Measurements from ENCODE around the gene JUNB.

DNA sequence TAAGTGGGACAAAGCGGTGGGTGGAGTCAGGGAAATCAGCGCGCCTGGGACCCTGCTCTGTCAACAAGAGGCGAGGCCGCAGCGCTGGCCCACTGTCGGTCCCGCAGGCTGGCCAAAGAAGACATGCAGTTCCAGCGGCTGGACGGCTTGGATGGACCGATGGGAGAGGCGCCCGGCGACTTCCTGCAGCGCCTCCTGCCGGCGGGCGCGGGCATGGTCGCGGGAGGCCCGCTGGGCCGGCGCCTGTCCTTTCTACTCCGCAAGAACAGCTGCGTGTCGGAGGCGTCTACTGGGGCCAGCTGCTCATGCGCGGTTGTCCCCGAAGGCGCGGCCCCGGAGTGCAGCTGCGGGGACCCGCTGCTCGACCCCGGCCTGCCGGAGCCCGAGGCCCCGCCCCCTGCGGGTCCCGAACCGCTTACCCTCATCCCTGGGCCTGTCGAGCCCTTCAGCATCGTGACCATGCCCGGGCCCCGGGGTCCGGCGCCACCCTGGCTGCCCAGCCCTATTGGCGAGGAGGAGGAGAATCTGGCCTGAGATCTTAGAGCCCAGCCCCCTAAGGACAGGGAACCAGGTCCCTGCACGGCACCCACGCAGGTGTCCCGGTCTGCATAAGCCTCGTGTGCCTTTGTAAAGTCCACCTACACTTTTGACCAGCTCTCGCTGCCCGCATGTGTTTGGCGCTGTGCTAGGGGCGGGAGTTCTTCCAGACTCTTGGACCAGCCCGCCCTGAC is 33.6 kb upstream of the JUNB start:
- TF ChIP-seq EZH2phosphoT487 (IDR thresholded peaks at IDR 0.05; ENCODE audit: insufficient read depth, low read depth) (no peak), EZH2 (IDR thresholded peaks at IDR 0.05; ENCODE audit: insufficient read depth, poor library complexity, severe bottlenecking) (no peak)

Data from GM23248 (cell line).